B cell (primary cell): ENCODE measurements around the gene CREB3L4. TPM values are rescaled to one million over a fixed set of nuclear protein-coding genes. Genes with fewer than 3 reads are reported as not detected.
"Not testable (repeated sequence)": the region's sequence is repeated elsewhere in the genome, so short reads cannot be mapped to it uniquely, and the experiment has no call there.

Source experiments
- ATAC-seq: fragments of 200-7000 bp; cut with Tn5 transposase; one replicate; pipeline ENCODE4 v1.10.0; 2021; ENCODE audit warnings: low read depth, mild to moderate bottlenecking, moderate number of reproducible peaks, moderate library complexity
- CTCF ChIA-PET: fragments of 350-600 bp; sonication (Branson Sonifier 250); formaldehyde crosslinking; loops from one replicate; lab custom pipeline; 2021; ENCODE audit warnings: antibody characterized with exemption, inconsistent platforms; lab: Charles Lee
- POLR2A ChIA-PET: fragments of 350-600 bp; sonication (Branson Sonifier 250); formaldehyde crosslinking; loops from one replicate; lab custom pipeline; 2021; ENCODE audit warnings: antibody characterized with exemption; lab: Charles Lee
- DNase-seq: peaks from one replicate; pipeline ENCODE4 v3.0.0; 2013
- H2AFZ ChIP-seq: 2 replicates; pipeline ENCODE4 v1.6.1; 2012; ENCODE audit warnings: mild to moderate bottlenecking, low read depth, low read length; ENCODE audit not compliant: insufficient read depth, poor library complexity, severe bottlenecking
- H3K27ac ChIP-seq, 2 donors: 1 replicate in 1 of 2; 2 replicates in 1 of 2; pipeline ENCODE4 v1.5.1; 2012 to 2013; ENCODE audit warnings: low read length in 2 of 2, mild to moderate bottlenecking in 2 of 2, moderate library complexity in 1 of 2
- H3K27me3 ChIP-seq, 4 experiments: fragments of 200-600 bp in 1 of 4; sonication (generic) in 1 of 4; replicated peaks in 1 of 4; 1 replicate in 2 of 4; 2 replicates in 2 of 4; pipeline versions ENCODE4 v1.6.1 to v1.7.0; 2013 to 2016; ENCODE audit warnings: low read length in 3 of 4, mild to moderate bottlenecking in 2 of 4, mixed read lengths in 1 of 4, moderate library complexity in 1 of 4; ENCODE audit not compliant: insufficient read depth in 4 of 4, control insufficient read depth in 3 of 4; ENCODE audit errors: control extremely low read depth in 1 of 4
- H3K36me3 ChIP-seq, 2 experiments: replicated peaks in 1 of 2; 1 replicate in 1 of 2; 2 replicates in 1 of 2; pipeline versions ENCODE4 v1.6.1 to v1.7.1; 2013; ENCODE audit warnings: low read length in 1 of 2; ENCODE audit not compliant: insufficient read depth in 2 of 2, control insufficient read depth in 1 of 2; ENCODE audit errors: control extremely low read depth in 1 of 2, extremely low read depth in 1 of 2
- H3K4me1 ChIP-seq, 2 donors: fragments of 200-600 bp in 1 of 2; sonication (generic) in 1 of 2; 1 replicate in 1 of 2; 2 replicates in 1 of 2; pipeline versions ENCODE4 v1.5.1 to v1.6.1; 2013 to 2017; ENCODE audit warnings: low read length in 2 of 2; ENCODE audit not compliant: control insufficient read depth in 2 of 2, insufficient read depth in 2 of 2
- H3K4me2 ChIP-seq: replicated peaks from 2 replicates; pipeline ENCODE3; 2012; ENCODE audit warnings: mild to moderate bottlenecking, low read depth, low read length; ENCODE audit not compliant: poor library complexity, severe bottlenecking
- H3K4me3 ChIP-seq, 5 experiments: fragments of 200-600 bp in 1 of 5; sonication (generic) in 1 of 5; 1 replicate in 3 of 5; 2 replicates in 2 of 5; pipeline versions ENCODE4 v1.5.1 to v1.7.0; 2011 to 2016; ENCODE audit warnings: low read length in 4 of 5, mild to moderate bottlenecking in 4 of 5, low read depth in 2 of 5, control low read depth in 1 of 5, moderate library complexity in 1 of 5; ENCODE audit not compliant: insufficient read depth in 1 of 5; ENCODE audit errors: control extremely low read depth in 1 of 5, extremely low read depth in 1 of 5
- H3K79me2 ChIP-seq: fragments of 200-600 bp; sonication (generic); one replicate; pipeline ENCODE4 v1.6.0; 2016; ENCODE audit warnings: low read length; ENCODE audit not compliant: control insufficient read depth, insufficient read depth
- H3K9ac ChIP-seq: fragments of 200-600 bp; sonication (generic); 2 replicates; pipeline ENCODE4 v1.6.1; 2017; ENCODE audit warnings: mild to moderate bottlenecking, low read length, moderate library complexity
- H3K9me3 ChIP-seq, 3 donors: one replicate each; pipeline versions ENCODE4 v1.6.1 to v1.7.1; 2013; ENCODE audit warnings: low read length in 2 of 3; ENCODE audit not compliant: control insufficient read depth in 2 of 3, insufficient read depth in 1 of 3; ENCODE audit errors: control extremely low read depth in 1 of 3
- H4K20me1 ChIP-seq: 2 replicates; pipeline ENCODE4 v1.6.0; 2012; ENCODE audit warnings: mild to moderate bottlenecking, low read length; ENCODE audit not compliant: insufficient read depth, control insufficient read depth, poor library complexity, severe bottlenecking
- H3K27ac Mint-ChIP-seq: one replicate; pipeline ENCODE4 v1.8.0; 2021; ENCODE audit warnings: mixed read lengths
- H3K27me3 Mint-ChIP-seq: one replicate; pipeline ENCODE4 v1.8.0; 2021; ENCODE audit warnings: mixed read lengths
- H3K4me1 Mint-ChIP-seq: one replicate; pipeline ENCODE4 v1.8.0; 2021; ENCODE audit warnings: mixed read lengths
- H3K4me3 Mint-ChIP-seq: one replicate; pipeline ENCODE4 v1.8.0; 2021; ENCODE audit warnings: mixed read lengths
- H3K9me3 Mint-ChIP-seq: one replicate; pipeline ENCODE4 v1.8.0; 2022; ENCODE audit warnings: mixed read lengths; ENCODE audit not compliant: insufficient read depth
- EZH2 ChIP-seq: IDR thresholded peaks from 2 replicates; pipeline ENCODE4 v1.6.1; 2012; ENCODE audit warnings: borderline replicate concordance, low read depth, mild to moderate bottlenecking, moderate library complexity, low read length; ENCODE audit not compliant: insufficient read depth, poor library complexity, severe bottlenecking
- WGBS: methylation state at CpG from one replicate; pipeline ENCODE4 v1.1.5; 2013; ENCODE audit warnings: missing lambda C conversion rate; ENCODE audit not compliant: insufficient coverage; 5-methylcytosine and 5-hydroxymethylcytosine counted together
- intact Hi-C: fragments of 100-400 bp; cut with micrococcal nuclease; formaldehyde crosslinking; loops from one replicate; pipeline ENCODE4 v1.10.0; 2022
- polyA plus RNA-seq: library from polyadenylated mRNA; depleted of rRNA; stranded (reverse); fragments of >200 nt; gene quantifications from 2 replicates; pipeline ENCODE4 v1.2.3, GENCODE V29; 2012
- total RNA-seq, 2 donors: library from RNA; stranded (reverse); fragments of 120-200 nt in 1 of 2; gene quantifications; 1 replicate in 1 of 2; 2 replicates in 1 of 2; pipeline versions ENCODE4 v1.2.3 to v1.2.4, GENCODE V29; 2013 to 2022
- TF ChIP-seq, protein P1 (sequence below): fragments of 200-600 bp; IDR thresholded peaks from one replicate; pipeline ENCODE4 v1.8.0; 2022; ENCODE audit warnings: antibody characterized with exemption, mild to moderate bottlenecking

CREB3L4 gene
- total and polyA plus RNA-seq, 2 donors (not counting 1 experiment from before 2014, with no cell fraction given), result 21.8 to 28.1 TPM

- TF ChIP-seq, protein P1, sequence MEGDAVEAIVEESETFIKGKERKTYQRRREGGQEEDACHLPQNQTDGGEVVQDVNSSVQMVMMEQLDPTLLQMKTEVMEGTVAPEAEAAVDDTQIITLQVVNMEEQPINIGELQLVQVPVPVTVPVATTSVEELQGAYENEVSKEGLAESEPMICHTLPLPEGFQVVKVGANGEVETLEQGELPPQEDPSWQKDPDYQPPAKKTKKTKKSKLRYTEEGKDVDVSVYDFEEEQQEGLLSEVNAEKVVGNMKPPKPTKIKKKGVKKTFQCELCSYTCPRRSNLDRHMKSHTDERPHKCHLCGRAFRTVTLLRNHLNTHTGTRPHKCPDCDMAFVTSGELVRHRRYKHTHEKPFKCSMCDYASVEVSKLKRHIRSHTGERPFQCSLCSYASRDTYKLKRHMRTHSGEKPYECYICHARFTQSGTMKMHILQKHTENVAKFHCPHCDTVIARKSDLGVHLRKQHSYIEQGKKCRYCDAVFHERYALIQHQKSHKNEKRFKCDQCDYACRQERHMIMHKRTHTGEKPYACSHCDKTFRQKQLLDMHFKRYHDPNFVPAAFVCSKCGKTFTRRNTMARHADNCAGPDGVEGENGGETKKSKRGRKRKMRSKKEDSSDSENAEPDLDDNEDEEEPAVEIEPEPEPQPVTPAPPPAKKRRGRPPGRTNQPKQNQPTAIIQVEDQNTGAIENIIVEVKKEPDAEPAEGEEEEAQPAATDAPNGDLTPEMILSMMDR, result no peak
- TF ChIP-seq EZH2, result no peak
- no peak overlapping the region for H3K9ac ChIP-seq
- peaks cover 24% of the 10 kb centered on the region for H3K79me2 ChIP-seq
- no peaks in the 10 kb centered on the region for H3K9me3 ChIP-seq
- no peak overlapping the region for H2AFZ ChIP-seq
- no peaks in the 10 kb centered on the region for H3K9me3 Mint-ChIP-seq
- no peak overlapping the region for H3K4me3 Mint-ChIP-seq
- H3K4me3 ChIP-seq, result no peak overlapping the region
- POLR2A ChIA-PET, result interaction anchor here (0.6 to 0.8 kb wide), 2 partner anchors 100 to 205 kb away, joined by 3 to 4 read pairs; no protein-coding TSS in a partner anchor
- CTCF ChIA-PET, result interaction anchor here (0.9 kb wide), 1 partner anchor 276 kb away, joined by 3 read pairs; no protein-coding TSS in a partner anchor
- no peak overlapping the region for H3K4me2 ChIP-seq
- no peak for DNase-seq
- peaks cover 14 to 35% of the 10 kb centered on the region in 2 experiments for H3K36me3 ChIP-seq
- no peaks in the 10 kb centered on the region for H3K27me3 Mint-ChIP-seq
- ATAC-seq, result no peak
- H3K4me1 ChIP-seq, result peaks cover 20 to 21% of the 10 kb centered on the region in 2 donors
- no peak overlapping the region for H3K27ac ChIP-seq
- H3K4me1 Mint-ChIP-seq, result peaks cover 18% of the 10 kb centered on the region
- no peaks in the 10 kb centered on the region for H4K20me1 ChIP-seq
- H3K27me3 ChIP-seq, result no peaks in the 10 kb centered on the region
- no peak overlapping the region for H3K27ac Mint-ChIP-seq
- 98% methylated on average over 9 of the region's 11 CpGs for WGBS
- intact Hi-C loops, result no loop called here
Measured at GRCh38 chr1:153995640-153996039, 27.9 kb downstream of the CREB3L4 start.

GRCh38 chr1:153996882-153997281, 29.2 kb downstream of the CREB3L4 start:
- H3K4me1 Mint-ChIP-seq, intact Hi-C loops, H3K9ac ChIP-seq, H3K27me3 ChIP-seq, CTCF ChIA-PET, H4K20me1 ChIP-seq, H3K27me3 Mint-ChIP-seq, H3K9me3 Mint-ChIP-seq, H3K27ac Mint-ChIP-seq, H3K4me3 ChIP-seq, H3K4me2 ChIP-seq, H3K4me3 Mint-ChIP-seq, POLR2A ChIA-PET, ATAC-seq, DNase-seq, H3K27ac ChIP-seq, H2AFZ ChIP-seq, H3K9me3 ChIP-seq: not testable (repeated sequence)
- WGBS, result 100% methylated on average over 4 of the region's 10 CpGs
- Histone ChIP-seq H3K4me1 (peaks cover 12 to 13% of the 10 kb centered on the region in 2 donors), H3K79me2 (peaks cover 11% of the 10 kb centered on the region), H3K36me3 (peaks cover 10 to 31% of the 10 kb centered on the region in 2 experiments)
